GM21381 (cell line): ENCODE results near the gene SRGAP2C.
"Not testable (repeated sequence)": the region's sequence is repeated elsewhere in the genome, so short reads cannot be mapped to it uniquely, and the experiment has no call there.

ENCODE experiments used
- ATAC-seq: cut with Tn5 transposase; IDR thresholded peaks from one replicate; pipeline ENCODE4 v1.9.1; 2021; ENCODE audit warnings: mild to moderate bottlenecking, moderate library complexity; ENCODE audit not compliant: unreplicated experiment

Gene SRGAP2C

GRCh38 chr1:121184290-121185127 lies at the start of gene SRGAP2C, which contains the start of gene FAM72B:
Gene SRGAP2C (plus strand): TSS chr1:121184975. CDS start chr1:121187447, 2,472 bp downstream.
Gene FAM72B (minus strand): TSS chr1:121184340. CDS start chr1:121183489, 851 bp downstream.
- ATAC-seq, result peak; percentile 77

GRCh38 chr1:121140393-121140792 lies 44.4 kb upstream of the SRGAP2C start:
- ATAC-seq, result not testable (repeated sequence)

GRCh38 chr1:121148489-121149190 lies 36.1 kb upstream of the SRGAP2C start:
- ATAC-seq, result not testable (repeated sequence)

GRCh38 chr1:121151294-121151693 lies 33.5 kb upstream of the SRGAP2C start:
- not testable (repeated sequence) for ATAC-seq

GRCh38 chr1:121152788-121153187 lies 32.0 kb upstream of the SRGAP2C start:
- ATAC-seq, result not testable (repeated sequence)

GRCh38 chr1:121154811-121155210 lies 30.0 kb upstream of the SRGAP2C start:
- ATAC-seq, result not testable (repeated sequence)

GRCh38 chr1:121155671-121156358 lies 29.0 kb upstream of the SRGAP2C start:
- ATAC-seq, result not testable (repeated sequence)

GRCh38 chr1:121156958-121157603 lies 27.7 kb upstream of the SRGAP2C start:
- not testable (repeated sequence) for ATAC-seq

- ATAC-seq, result not testable (repeated sequence)
Measured at GRCh38 chr1:121157609-121158008, 27.2 kb upstream of the SRGAP2C start.

GRCh38 chr1:121160118-121160517 lies 24.7 kb upstream of the SRGAP2C start:
- not testable (repeated sequence) for ATAC-seq

- not testable (repeated sequence) for ATAC-seq
Measured at GRCh38 chr1:121161199-121161901, 23.4 kb upstream of the SRGAP2C start.

- ATAC-seq, result not testable (repeated sequence)
Measured at GRCh38 chr1:121163850-121164757, 20.7 kb upstream of the SRGAP2C start.

- not testable (repeated sequence) for ATAC-seq
Measured at GRCh38 chr1:121165296-121165695, 19.5 kb upstream of the SRGAP2C start.

- ATAC-seq, result not testable (repeated sequence)
Measured at GRCh38 chr1:121167225-121167738, 17.5 kb upstream of the SRGAP2C start.

GRCh38 chr1:121168152-121168668 lies 16.6 kb upstream of the SRGAP2C start:
- ATAC-seq, result not testable (repeated sequence)

- not testable (repeated sequence) for ATAC-seq
Measured at GRCh38 chr1:121176649-121177048, 8.1 kb upstream of the SRGAP2C start.

GRCh38 chr1:121178197-121178596 lies 6.6 kb upstream of the SRGAP2C start:
- not testable (repeated sequence) for ATAC-seq

- ATAC-seq, result not testable (repeated sequence)
Measured at GRCh38 chr1:121183867-121184266, 908 bp upstream of the SRGAP2C start.
